Right ventricle myocardium superior (tissue), 1 donor: ENCODE data around the gene CCDC186. TPM values are rescaled to one million over a fixed set of nuclear protein-coding genes. Genes with fewer than 3 reads are reported as not detected.

Source experiments
- ATAC-seq: fragments of 200-7000 bp; cut with Tn5 transposase; one replicate; pipeline ENCODE4 v1.9.1; 2020; ENCODE audit warnings: mild to moderate bottlenecking; ENCODE audit not compliant: poor library complexity
- DNase-seq: peaks from one replicate; pipeline ENCODE4 v3.0.0-alpha.2; 2020
- intact Hi-C: fragments of 100-400 bp; cut with DNase I; formaldehyde crosslinking; loops from one replicate; pipeline ENCODE4 v1.11.2; 2022
- total RNA-seq: library from RNA; stranded (reverse); fragmentation: NEBNext Ultra II Directional; extraction: Animal tissue kit (Norgen Biotek cat#: 25700); gene quantifications from one replicate; pipeline ENCODE4 v1.2.1, GENCODE V29; 2021
- donor health status: DM: no; HTN: yes; CAD: no; lungs with severe emphysema.

The CCDC186 gene
- total RNA-seq, 1 donor from 2014 or later, result 15.3 TPM

GRCh38 chr10:114135476-114135875, 38.5 kb downstream of the CCDC186 start:
- ATAC-seq, result no peak
- intact Hi-C loops, result no loop called here
- DNase-seq, result no peak

GRCh38 chr10:114131094-114131493, 42.9 kb downstream of the CCDC186 start:
- no peak for ATAC-seq
- intact Hi-C loops, result no loop called here
- DNase-seq, result no peak

GRCh38 chr10:114121031-114121430, 53.0 kb downstream of the CCDC186 start:
- ATAC-seq, result no peak
- DNase-seq, result no peak
- intact Hi-C loops, result no loop called here

GRCh38 chr10:114118514-114118913, 55.5 kb downstream of the CCDC186 start:
- intact Hi-C loops, result no loop called here
- ATAC-seq (peak; percentile 31), DNase-seq (no peak)

GRCh38 chr10:114117728-114118127, 56.3 kb downstream of the CCDC186 start:
- intact Hi-C loops, result no loop called here
- ATAC-seq (no peak), DNase-seq (no peak)

GRCh38 chr10:114115661-114116445, 58.1 kb downstream of the CCDC186 start:
- intact Hi-C loops, result no loop called here
- ATAC-seq, result no peak
- no peak for DNase-seq

- ATAC-seq (no peak), DNase-seq (no peak)
- intact Hi-C loops, result no loop called here
Observed at GRCh38 chr10:114110174-114110972, 63.6 kb downstream of the CCDC186 start.

- peak; percentile 74 for ATAC-seq
Observed at GRCh38 chr10:114103284-114103683, 70.7 kb downstream of the CCDC186 start.

GRCh38 chr10:114102256-114102655, 71.7 kb downstream of the CCDC186 start:
- ATAC-seq (peak; percentile 53), DNase-seq (no peak)
- intact Hi-C loops, result loop anchor here (5.0 kb wide), 2 partner anchors 300 to 395 kb away; no protein-coding TSS in a partner anchor

More at GRCh38 chr10:114103284-114103683, 70.7 kb downstream of the CCDC186 start:
- intact Hi-C loops, result loop anchor here (5.0 kb wide), 2 partner anchors 301 to 396 kb away; no protein-coding TSS in a partner anchor
- DNase-seq, result no peak

GRCh38 chr10:114100848-114101741, 72.9 kb downstream of the CCDC186 start:
- DNase-seq (peak; percentile 60), ATAC-seq (peak; percentile 50)
- intact Hi-C loops, result loop anchor here (5.0 kb wide), 2 partner anchors 299 to 394 kb away; no protein-coding TSS in a partner anchor

GRCh38 chr10:114096864-114097263, 77.1 kb downstream of the CCDC186 start:
- ATAC-seq (no peak), DNase-seq (no peak)
- intact Hi-C loops, result no loop called here

- intact Hi-C loops, result no loop called here
- DNase-seq, result no peak
- no peak for ATAC-seq
Observed at GRCh38 chr10:114095559-114096337, 78.3 kb downstream of the CCDC186 start.

GRCh38 chr10:114094795-114095194, 79.2 kb downstream of the CCDC186 start:
- intact Hi-C loops, result no loop called here
- no peak for DNase-seq
- no peak for ATAC-seq

- peak; percentile 60 for ATAC-seq
- DNase-seq, result no peak
- intact Hi-C loops, result no loop called here
Observed at GRCh38 chr10:114087655-114088054, 86.3 kb downstream of the CCDC186 start.

- no peak for DNase-seq
- intact Hi-C loops, result no loop called here
- no peak for ATAC-seq
Observed at GRCh38 chr10:114087255-114087654, 86.7 kb downstream of the CCDC186 start.

- ATAC-seq (no peak), DNase-seq (no peak)
- intact Hi-C loops, result no loop called here
Observed at GRCh38 chr10:114084215-114084614, 89.8 kb downstream of the CCDC186 start.

- DNase-seq (no peak), ATAC-seq (no peak)
- intact Hi-C loops, result no loop called here
Observed at GRCh38 chr10:114083040-114083439, 91.0 kb downstream of the CCDC186 start.
